ENCODE data around the gene GIT2.

Gene GIT2

DNA sequence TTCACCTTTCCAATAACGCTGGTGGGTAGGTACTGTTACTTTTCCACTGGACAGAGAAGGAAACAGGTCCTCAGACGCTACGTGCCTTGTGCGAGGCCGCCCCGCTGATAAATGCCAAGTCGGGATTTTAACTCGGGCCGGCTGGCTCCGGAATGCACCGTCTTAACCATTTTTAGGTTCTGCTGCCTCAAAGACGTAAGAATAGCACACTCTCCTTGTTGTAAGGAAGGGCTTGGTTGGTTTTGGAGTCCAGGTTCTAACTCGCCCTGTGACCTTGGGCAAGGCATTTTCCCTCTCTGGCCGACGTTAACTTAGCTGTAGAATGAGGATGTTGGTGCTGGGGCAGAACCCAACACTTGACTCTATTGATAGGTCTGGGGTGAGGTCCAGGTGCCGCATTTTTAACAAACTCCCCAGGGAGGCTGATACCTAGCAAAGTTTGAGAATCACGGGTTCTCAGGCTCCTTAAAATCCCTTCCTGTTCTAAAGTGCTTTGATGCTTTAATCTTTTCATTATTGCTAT is 3.9 kb upstream of the GIT2 start:
- H3K27ac ChIP-seq (ENCODE audit: low read depth, low read length) = peak overlapping the region; percentile 94
- H3K9me3 ChIP-seq (ENCODE audit: control insufficient read depth, insufficient read depth, low read length) = no peaks in the 10 kb centered on the region
- peaks cover 44% of the 10 kb centered on the region for H3F3A ChIP-seq (ENCODE audit: control insufficient read depth, insufficient read depth)
- H3K4me2 ChIP-seq (ENCODE audit: low read length) = peak overlapping the region; percentile 96
- H4K20me1 ChIP-seq (ENCODE audit: control insufficient read depth, insufficient read depth, low read depth, low read length) = no peaks in the 10 kb centered on the region
- peaks cover 68% of the 10 kb centered on the region for H3K4me1 ChIP-seq (ENCODE audit: control insufficient read depth, low read length)
- TF ChIP-seq, protein P1, sequence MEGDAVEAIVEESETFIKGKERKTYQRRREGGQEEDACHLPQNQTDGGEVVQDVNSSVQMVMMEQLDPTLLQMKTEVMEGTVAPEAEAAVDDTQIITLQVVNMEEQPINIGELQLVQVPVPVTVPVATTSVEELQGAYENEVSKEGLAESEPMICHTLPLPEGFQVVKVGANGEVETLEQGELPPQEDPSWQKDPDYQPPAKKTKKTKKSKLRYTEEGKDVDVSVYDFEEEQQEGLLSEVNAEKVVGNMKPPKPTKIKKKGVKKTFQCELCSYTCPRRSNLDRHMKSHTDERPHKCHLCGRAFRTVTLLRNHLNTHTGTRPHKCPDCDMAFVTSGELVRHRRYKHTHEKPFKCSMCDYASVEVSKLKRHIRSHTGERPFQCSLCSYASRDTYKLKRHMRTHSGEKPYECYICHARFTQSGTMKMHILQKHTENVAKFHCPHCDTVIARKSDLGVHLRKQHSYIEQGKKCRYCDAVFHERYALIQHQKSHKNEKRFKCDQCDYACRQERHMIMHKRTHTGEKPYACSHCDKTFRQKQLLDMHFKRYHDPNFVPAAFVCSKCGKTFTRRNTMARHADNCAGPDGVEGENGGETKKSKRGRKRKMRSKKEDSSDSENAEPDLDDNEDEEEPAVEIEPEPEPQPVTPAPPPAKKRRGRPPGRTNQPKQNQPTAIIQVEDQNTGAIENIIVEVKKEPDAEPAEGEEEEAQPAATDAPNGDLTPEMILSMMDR (IDR thresholded peaks at IDR 0.05; ENCODE audit: low read depth, low read length, poor library complexity, severe bottlenecking) = no peak
- no peak for TF ChIP-seq EZH2phosphoT487 (IDR thresholded peaks at IDR 0.05; ENCODE audit: borderline replicate concordance, low read length)
- H3K9me2 ChIP-seq (replicated peaks; ENCODE audit: control insufficient read depth, low read length) = no peaks in the 10 kb centered on the region
- peaks cover 61% of the 10 kb centered on the region for H3K36me3 ChIP-seq (ENCODE audit: control insufficient read depth, low read length)
- peaks cover 83% of the 10 kb centered on the region for H3K79me2 ChIP-seq (ENCODE audit: control insufficient read depth, low read length)
- no peaks in the 10 kb centered on the region for H3K27me3 ChIP-seq (ENCODE audit: control insufficient read depth, low read length)
- H3K4me3 ChIP-seq (ENCODE audit: low read length) = peak overlapping the region; percentile 81

DNA sequence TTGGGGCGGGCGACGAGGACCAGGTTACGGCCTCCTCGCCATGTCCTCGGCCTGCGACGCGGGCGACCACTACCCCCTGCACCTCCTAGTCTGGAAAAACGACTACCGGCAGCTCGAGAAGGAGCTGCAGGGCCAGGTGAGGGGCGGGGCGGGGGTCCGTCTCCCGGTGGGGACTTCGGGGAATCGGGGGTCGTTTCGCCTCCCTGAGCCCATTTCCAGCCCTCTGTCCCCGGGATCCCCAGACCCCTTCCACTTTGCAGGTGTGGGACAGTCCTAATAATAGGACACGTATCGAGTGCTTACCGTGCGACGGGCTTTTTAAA is 3.4 kb upstream of the GIT2 start:
- Histone ChIP-seq H3K9me3 (ENCODE audit: control insufficient read depth, insufficient read depth, low read length) (no peaks in the 10 kb centered on the region), H3F3A (ENCODE audit: control insufficient read depth, insufficient read depth) (peaks cover 44% of the 10 kb centered on the region), H3K9me2 (replicated peaks; ENCODE audit: control insufficient read depth, low read length) (no peaks in the 10 kb centered on the region), H3K4me1 (ENCODE audit: control insufficient read depth, low read length) (peaks cover 68% of the 10 kb centered on the region), H3K79me2 (ENCODE audit: control insufficient read depth, low read length) (peaks cover 84% of the 10 kb centered on the region), H3K4me2 (ENCODE audit: low read length) (peak overlapping the region; percentile 96), H3K36me3 (ENCODE audit: control insufficient read depth, low read length) (peaks cover 63% of the 10 kb centered on the region), H3K4me3 (ENCODE audit: low read length) (peak overlapping the region; percentile 81), H4K20me1 (ENCODE audit: control insufficient read depth, insufficient read depth, low read depth, low read length) (no peaks in the 10 kb centered on the region), H3K27me3 (ENCODE audit: control insufficient read depth, low read length) (no peaks in the 10 kb centered on the region), H3K27ac (ENCODE audit: low read depth, low read length) (peak overlapping the region; percentile 94)
- TF ChIP-seq EZH2phosphoT487 (IDR thresholded peaks at IDR 0.05; ENCODE audit: borderline replicate concordance, low read length) = no peak
- TF ChIP-seq, protein P1 (IDR thresholded peaks at IDR 0.05; ENCODE audit: low read depth, low read length, poor library complexity, severe bottlenecking) = no peak

DNA sequence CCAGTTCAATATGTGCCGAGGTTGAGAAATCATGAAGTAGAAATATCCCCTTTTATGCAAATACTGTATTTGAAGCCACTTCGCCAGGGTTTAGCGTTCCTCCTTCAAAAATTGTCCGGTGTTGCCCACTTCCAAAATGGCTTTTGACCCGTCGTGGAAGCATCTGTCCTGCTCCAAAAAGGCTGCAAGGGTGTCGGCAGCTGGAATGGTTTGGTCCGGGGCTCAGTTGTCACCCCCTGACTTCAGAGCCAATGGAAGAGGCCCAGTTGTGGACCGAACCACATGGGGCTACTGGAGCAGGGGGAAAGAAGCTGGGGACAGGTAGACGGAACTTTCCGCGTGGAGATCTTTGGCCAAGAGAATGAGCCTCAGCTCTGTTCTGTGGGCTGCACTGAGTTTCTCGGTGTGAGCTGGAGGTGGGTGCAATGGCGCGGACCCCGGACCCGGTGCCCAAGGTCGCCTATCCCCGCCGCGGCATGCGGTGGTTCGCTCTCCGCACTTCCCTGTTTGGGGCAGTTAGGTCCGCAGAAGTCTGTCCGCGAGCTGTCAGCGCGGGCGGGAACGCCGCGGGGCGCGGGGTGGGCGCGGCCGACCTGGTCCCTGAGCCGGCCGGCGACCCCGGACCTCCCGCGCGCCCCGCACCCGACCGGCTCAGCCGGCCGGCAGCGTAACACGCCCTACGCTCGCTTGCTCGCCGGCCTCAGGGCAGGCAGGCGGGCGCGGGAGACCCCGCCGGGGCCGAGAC is 2.9 kb upstream of the GIT2 start, which contains the start of gene ANKRD13A:
Gene ANKRD13A, plus strand, starts transcription at position 527 of the 745 bp plus-strand sequence. CDS start 259 bp downstream, outside the sequence.
- no peaks in the 10 kb centered on the region for H3K9me2 ChIP-seq (replicated peaks; ENCODE audit: control insufficient read depth, low read length)
- H3F3A ChIP-seq (ENCODE audit: control insufficient read depth, insufficient read depth) = peaks cover 45% of the 10 kb centered on the region
- H3K27me3 ChIP-seq (ENCODE audit: control insufficient read depth, low read length) = no peaks in the 10 kb centered on the region
- peak within 1 kb of the TSS; percentile 81 for H3K4me3 ChIP-seq (ENCODE audit: low read length)
- H3K79me2 ChIP-seq (ENCODE audit: control insufficient read depth, low read length) = peaks cover 84% of the 10 kb centered on the region
- H3K4me2 ChIP-seq (ENCODE audit: low read length) = peak within 1 kb of the TSS; percentile 96
- TF ChIP-seq EZH2phosphoT487 (IDR thresholded peaks at IDR 0.05; ENCODE audit: borderline replicate concordance, low read length) = no peak
- TF ChIP-seq, protein P1 (IDR thresholded peaks at IDR 0.05; ENCODE audit: low read depth, low read length, poor library complexity, severe bottlenecking) = no peak
- H3K4me1 ChIP-seq (ENCODE audit: control insufficient read depth, low read length) = peaks cover 68% of the 10 kb centered on the region
- peaks cover 58% of the 10 kb centered on the region for H3K36me3 ChIP-seq (ENCODE audit: control insufficient read depth, low read length)
- H3K27ac ChIP-seq (ENCODE audit: low read depth, low read length) = peak within 1 kb of the TSS; percentile 94
- no peaks in the 10 kb centered on the region for H4K20me1 ChIP-seq (ENCODE audit: control insufficient read depth, insufficient read depth, low read depth, low read length)
- no peaks in the 10 kb centered on the region for H3K9me3 ChIP-seq (ENCODE audit: control insufficient read depth, insufficient read depth, low read length)
